Panc1 (cell line): Measurements from ENCODE around the gene TMEM165.

Experiments
- SIN3A ChIP-seq: IDR thresholded peaks from 2 replicates; pipeline ENCODE4 v1.6.1; 2012; ENCODE audit warnings: low read depth, mild to moderate bottlenecking, low read length, moderate library complexity, borderline replicate concordance; ENCODE audit not compliant: insufficient read depth
- TF ChIP-seq, protein P1 (sequence below), 2 experiments: IDR thresholded peaks; 2 replicates each; pipeline ENCODE4 v1.6.1; 2011 to 2012; ENCODE audit warnings: low read depth in 2 of 2, control low read depth in 1 of 2, low read length in 1 of 2, mild to moderate bottlenecking in 1 of 2, moderate library complexity in 1 of 2; ENCODE audit not compliant: insufficient read depth in 1 of 2

- TF ChIP-seq, protein P1, sequence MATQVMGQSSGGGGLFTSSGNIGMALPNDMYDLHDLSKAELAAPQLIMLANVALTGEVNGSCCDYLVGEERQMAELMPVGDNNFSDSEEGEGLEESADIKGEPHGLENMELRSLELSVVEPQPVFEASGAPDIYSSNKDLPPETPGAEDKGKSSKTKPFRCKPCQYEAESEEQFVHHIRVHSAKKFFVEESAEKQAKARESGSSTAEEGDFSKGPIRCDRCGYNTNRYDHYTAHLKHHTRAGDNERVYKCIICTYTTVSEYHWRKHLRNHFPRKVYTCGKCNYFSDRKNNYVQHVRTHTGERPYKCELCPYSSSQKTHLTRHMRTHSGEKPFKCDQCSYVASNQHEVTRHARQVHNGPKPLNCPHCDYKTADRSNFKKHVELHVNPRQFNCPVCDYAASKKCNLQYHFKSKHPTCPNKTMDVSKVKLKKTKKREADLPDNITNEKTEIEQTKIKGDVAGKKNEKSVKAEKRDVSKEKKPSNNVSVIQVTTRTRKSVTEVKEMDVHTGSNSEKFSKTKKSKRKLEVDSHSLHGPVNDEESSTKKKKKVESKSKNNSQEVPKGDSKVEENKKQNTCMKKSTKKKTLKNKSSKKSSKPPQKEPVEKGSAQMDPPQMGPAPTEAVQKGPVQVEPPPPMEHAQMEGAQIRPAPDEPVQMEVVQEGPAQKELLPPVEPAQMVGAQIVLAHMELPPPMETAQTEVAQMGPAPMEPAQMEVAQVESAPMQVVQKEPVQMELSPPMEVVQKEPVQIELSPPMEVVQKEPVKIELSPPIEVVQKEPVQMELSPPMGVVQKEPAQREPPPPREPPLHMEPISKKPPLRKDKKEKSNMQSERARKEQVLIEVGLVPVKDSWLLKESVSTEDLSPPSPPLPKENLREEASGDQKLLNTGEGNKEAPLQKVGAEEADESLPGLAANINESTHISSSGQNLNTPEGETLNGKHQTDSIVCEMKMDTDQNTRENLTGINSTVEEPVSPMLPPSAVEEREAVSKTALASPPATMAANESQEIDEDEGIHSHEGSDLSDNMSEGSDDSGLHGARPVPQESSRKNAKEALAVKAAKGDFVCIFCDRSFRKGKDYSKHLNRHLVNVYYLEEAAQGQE (IDR thresholded peaks at IDR 0.05; ENCODE audit: insufficient read depth in 1 of 2, low read depth in 2 of 2, low read length in 1 of 2): no peak
- TF ChIP-seq SIN3A: no peak
Measured at GRCh38 chr4:55439023-55439422, 43.3 kb downstream of the TMEM165 start.
